Measurements from ENCODE around the gene ALKBH6.

ALKBH6 gene

DNA sequence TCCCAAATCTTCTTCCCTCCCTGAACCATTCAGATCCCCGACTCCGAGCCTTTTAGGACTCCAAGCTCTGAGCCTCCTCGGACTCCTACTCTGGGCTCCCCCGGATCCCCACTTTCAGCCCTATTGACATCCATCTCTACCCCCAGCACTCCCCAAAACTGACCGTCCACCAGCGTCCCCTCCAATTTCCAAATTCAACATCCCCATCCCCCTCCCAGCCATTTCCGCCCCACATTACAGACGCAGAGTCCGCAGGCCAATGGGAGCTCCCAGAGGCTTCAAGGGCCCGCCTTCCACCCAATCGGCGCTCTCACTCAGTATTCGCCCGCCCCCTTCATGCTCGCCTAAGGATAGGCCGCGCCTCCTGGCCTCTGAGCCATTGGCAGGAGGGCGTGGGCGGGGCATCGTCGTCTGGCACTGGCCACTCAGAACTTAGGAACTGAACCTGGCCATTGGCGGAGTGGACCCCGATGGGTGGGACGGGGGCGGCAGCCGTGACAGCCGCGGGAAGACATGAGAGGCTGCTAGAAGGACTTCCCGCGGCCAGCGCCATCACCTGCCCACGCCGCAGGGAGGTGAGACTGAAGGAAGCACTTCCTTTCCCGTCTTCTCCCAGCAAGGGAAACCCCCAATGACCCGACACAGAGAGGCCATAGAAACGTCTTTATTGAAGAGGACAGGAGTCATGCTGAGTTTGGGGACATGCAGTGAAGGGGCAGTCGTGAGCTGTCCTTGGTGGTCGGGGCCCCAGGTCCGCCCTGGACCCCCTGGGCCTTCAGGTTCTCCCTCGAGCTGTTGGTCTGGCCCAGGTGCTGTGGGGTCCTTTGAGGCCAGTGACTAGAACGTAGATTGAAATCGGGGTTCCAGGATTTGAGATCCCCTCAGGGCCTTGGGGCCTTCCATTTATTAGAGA is at the start of gene ALKBH6:
TSS of gene ALKBH6 (minus strand) at position 202 of the 913 bp plus-strand sequence. CDS start 816 bp downstream, outside the sequence.
- H3K4me3 ChIP-seq (replicated peaks in 1 of 2; ENCODE audit: low read depth in 2 of 2, low read length in 2 of 2), result peak within 1 kb of the TSS; percentile 76 to 85
- TF ChIP-seq, protein P1, sequence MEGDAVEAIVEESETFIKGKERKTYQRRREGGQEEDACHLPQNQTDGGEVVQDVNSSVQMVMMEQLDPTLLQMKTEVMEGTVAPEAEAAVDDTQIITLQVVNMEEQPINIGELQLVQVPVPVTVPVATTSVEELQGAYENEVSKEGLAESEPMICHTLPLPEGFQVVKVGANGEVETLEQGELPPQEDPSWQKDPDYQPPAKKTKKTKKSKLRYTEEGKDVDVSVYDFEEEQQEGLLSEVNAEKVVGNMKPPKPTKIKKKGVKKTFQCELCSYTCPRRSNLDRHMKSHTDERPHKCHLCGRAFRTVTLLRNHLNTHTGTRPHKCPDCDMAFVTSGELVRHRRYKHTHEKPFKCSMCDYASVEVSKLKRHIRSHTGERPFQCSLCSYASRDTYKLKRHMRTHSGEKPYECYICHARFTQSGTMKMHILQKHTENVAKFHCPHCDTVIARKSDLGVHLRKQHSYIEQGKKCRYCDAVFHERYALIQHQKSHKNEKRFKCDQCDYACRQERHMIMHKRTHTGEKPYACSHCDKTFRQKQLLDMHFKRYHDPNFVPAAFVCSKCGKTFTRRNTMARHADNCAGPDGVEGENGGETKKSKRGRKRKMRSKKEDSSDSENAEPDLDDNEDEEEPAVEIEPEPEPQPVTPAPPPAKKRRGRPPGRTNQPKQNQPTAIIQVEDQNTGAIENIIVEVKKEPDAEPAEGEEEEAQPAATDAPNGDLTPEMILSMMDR (IDR thresholded peaks at IDR 0.05; ENCODE audit: low read depth, low read length), result no peak
- peak; percentile 98 to 99 for DNase-seq (ENCODE audit: low read depth in 2 of 2)

DNA sequence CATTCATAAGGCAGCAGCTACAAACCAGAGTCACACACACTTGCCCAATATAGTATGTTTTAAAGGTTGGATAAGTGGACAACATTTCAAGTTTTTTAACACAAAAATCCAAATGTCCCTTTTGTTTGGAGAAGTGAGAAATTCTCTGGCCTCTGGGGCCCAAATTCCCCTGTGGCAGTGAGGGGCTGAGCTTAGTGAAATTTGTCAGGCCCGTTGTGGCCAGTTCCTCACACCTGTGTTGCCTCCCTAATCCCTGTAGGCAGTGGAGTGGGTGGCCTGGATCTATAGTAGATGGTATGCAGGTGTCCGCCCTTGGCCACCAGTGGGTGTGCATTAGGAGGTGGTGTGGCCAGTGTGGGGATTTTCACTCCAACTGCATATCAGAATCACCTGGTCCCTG is 47.4 kb upstream of the ALKBH6 start:
- no peak overlapping the region for H3K4me3 ChIP-seq (replicated peaks in 1 of 2; ENCODE audit: low read depth in 2 of 2, low read length in 2 of 2)
- TF ChIP-seq, protein P1 (IDR thresholded peaks at IDR 0.05; ENCODE audit: low read depth, low read length), result no peak
- DNase-seq (ENCODE audit: low read depth in 2 of 2), result no peak

DNA sequence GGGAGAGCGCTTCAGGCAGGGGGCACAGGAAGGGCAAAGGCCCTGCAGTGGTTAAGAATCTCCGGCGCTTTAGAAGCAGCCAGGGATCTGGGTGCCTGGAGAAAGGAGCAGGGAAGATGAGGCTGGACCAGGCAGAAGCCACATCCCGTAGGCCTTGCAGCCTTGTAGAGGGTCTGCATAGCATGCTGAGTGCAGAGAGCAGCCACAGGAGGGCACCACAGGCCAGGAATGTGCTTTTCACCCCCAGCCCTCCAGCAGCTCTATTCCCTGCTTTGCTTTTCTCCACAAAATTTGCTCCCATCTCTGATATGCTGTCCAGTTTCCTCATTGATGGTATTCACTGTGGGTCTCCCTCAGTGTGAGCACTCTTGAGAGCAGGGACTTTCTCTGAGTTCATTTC is 46.4 kb upstream of the ALKBH6 start:
- no peak overlapping the region for H3K4me3 ChIP-seq (replicated peaks in 1 of 2; ENCODE audit: low read depth in 2 of 2, low read length in 2 of 2)
- DNase-seq (ENCODE audit: low read depth in 2 of 2), result peak; percentile 68 to 78
- TF ChIP-seq, protein P1 (IDR thresholded peaks at IDR 0.05; ENCODE audit: low read depth, low read length), result peak; percentile 75

DNA sequence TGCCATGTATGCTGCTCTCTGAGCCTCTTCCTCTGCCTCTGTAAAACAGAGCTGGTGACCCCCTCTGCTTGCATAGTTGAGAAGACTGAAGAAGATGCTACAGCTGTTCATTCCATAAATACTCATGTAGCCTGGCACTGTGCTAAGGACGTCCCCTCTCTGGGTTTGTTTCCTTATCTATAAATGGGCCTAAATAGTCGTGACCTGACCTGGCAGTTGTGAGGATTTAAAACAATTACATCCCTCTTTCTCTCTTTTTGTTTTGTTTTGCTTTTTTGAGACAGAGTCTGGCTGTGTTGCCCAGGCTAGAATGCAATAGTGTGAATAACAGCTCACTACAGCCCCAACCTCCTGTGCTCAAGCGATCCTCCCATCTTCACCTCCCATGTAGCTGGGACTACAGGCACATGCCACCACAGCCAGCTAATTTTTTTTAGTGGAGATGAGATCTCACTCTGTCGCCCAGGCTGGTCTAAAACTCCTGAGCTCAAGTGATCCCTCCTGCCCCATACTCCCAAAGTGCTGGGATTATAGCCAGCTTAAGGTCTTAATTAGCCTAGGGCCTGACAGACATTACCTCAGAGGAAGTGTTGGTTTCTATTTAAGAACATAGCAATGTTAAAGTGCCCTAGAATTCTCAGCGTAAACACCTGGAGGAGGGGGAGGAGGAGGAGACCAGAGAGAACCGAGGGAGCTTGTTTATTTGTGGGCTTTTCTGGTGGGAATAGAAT is 45.3 kb upstream of the ALKBH6 start:
- no peak overlapping the region for H3K4me3 ChIP-seq (replicated peaks in 1 of 2; ENCODE audit: low read depth in 2 of 2, low read length in 2 of 2)
- TF ChIP-seq, protein P1 (IDR thresholded peaks at IDR 0.05; ENCODE audit: low read depth, low read length), result no peak
- DNase-seq (ENCODE audit: low read depth in 2 of 2), result no peak

DNA sequence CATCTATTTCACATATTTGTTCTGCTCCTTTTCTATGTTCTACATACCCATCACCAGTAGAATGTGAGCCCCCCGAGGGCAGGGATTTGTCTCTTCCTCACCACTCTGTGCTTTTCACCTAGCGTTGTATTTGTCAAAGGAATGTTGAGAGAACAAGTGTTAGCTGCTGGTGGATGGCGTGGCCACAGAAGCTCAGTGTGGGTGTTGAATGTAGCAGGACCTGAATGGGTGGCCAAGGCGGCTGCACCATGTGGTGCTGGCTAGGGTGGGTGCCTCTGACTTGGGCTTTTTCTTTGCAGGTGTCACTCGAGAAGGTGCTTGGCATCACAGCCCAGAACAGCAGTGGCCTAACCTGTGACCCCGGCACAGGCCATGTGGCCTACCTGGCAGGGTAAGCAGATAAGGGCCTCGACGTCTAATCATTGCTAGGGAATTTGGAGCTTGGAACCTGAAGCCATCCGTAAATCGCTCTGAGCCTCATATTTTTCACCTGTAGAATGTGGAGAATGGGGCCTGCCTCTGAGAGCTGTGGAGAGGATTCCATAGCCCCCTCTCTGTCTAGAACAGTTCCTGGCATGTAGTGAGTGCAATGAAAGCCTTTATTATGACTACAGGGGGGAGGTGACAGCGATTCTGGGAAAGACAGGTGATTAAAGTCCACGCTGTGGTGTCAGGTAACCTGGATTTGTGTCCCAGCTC is 44.6 kb upstream of the ALKBH6 start:
- no peak overlapping the region for H3K4me3 ChIP-seq (replicated peaks in 1 of 2; ENCODE audit: low read depth in 2 of 2, low read length in 2 of 2)
- TF ChIP-seq, protein P1 (IDR thresholded peaks at IDR 0.05; ENCODE audit: low read depth, low read length), result no peak
- DNase-seq (ENCODE audit: low read depth in 2 of 2), result no peak
